DOHH2 (cell line): ENCODE data around the gene CLPSL1.

ENCODE experiments used
- EZH2phosphoT487 ChIP-seq: fragments of 200-600 bp; sonication (generic); IDR thresholded peaks from 2 replicates; pipeline ENCODE4 v1.6.1; 2017; ENCODE audit warnings: borderline replicate concordance, mild to moderate bottlenecking, antibody characterized with exemption, low read length, moderate library complexity, mixed read lengths
- TF ChIP-seq, protein P1 (sequence below): fragments of 200-600 bp; sonication (generic); IDR thresholded peaks from one replicate; pipeline ENCODE4 v1.5.1; 2014; ENCODE audit warnings: antibody characterized with exemption, mild to moderate bottlenecking, low read depth, low read length; ENCODE audit not compliant: poor library complexity, severe bottlenecking

GRCh38 chr6:35804996-35805736, 24.3 kb downstream of the CLPSL1 start, which contains the start of gene LHFPL5:
- TF ChIP-seq, protein P1, sequence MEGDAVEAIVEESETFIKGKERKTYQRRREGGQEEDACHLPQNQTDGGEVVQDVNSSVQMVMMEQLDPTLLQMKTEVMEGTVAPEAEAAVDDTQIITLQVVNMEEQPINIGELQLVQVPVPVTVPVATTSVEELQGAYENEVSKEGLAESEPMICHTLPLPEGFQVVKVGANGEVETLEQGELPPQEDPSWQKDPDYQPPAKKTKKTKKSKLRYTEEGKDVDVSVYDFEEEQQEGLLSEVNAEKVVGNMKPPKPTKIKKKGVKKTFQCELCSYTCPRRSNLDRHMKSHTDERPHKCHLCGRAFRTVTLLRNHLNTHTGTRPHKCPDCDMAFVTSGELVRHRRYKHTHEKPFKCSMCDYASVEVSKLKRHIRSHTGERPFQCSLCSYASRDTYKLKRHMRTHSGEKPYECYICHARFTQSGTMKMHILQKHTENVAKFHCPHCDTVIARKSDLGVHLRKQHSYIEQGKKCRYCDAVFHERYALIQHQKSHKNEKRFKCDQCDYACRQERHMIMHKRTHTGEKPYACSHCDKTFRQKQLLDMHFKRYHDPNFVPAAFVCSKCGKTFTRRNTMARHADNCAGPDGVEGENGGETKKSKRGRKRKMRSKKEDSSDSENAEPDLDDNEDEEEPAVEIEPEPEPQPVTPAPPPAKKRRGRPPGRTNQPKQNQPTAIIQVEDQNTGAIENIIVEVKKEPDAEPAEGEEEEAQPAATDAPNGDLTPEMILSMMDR, result no peak
- no peak for TF ChIP-seq EZH2phosphoT487
